Stimulated activated CD4-positive, alpha-beta T cell treated with anti-CD3 and anti-CD28 coated beads, Interleukin-1b, Interleukin-23, amount 100 ng/mL, for 1 hour (primary cell): ENCODE data around the gene PIP5KL1.

ENCODE experiments used
- DNase-seq, 2 donors: peaks; one replicate each; pipeline ENCODE4 v3.0.0-alpha.2; 2020; ENCODE audit warnings: low read depth in 2 of 2

PIP5KL1 gene

DNA sequence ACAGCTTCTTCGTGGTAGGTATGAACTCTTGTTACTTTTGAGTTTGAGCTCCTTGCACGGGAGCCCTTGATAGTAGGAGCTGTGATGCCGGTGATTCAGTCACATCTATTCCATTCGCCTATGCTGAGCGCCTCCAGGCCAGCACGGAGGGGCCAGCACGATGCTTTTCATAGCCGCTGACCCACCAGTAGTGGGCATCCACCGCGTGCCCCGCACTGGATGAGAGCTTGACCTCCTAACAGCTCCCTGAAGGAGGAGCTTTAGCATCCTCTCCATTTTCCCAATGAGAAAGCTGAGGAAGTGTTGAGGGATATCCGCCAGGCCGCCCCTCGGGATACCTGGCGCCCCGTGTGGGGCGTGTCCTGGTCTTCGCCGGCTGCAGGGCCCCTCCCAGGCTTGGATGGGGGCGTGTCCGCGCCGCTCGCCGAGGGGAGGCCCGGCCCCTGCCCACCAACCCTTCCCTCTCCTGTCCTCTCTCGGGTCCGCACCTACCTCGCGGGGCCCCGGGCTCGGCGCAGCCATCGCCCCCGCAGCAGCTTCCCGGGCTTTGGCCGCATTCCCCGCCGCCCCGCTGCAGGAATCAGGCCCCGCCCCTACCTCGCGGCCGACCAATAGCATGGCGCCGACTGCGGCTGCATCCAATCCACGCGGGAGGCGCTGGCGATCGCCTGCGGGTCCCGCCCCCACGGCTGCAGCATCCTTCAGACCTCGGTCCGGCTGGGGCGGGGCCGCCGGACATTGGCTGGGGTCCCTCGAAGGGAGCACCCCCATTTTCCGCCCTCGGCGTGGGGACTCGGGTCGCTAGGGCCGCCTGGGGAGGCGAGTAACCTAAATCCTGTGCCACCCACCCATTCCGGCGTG is at the start of gene PIP5KL1:
TSS of gene PIP5KL1 (minus strand) at position 547 of the 861 bp plus-strand sequence. CDS start at position 522, 25 bp downstream.
- DNase-seq: no peak

- DNase-seq: no peak
These were observed 49.6 kb upstream of the PIP5KL1 start for GRCh38 chr9:127980060-127980705.

DNA sequence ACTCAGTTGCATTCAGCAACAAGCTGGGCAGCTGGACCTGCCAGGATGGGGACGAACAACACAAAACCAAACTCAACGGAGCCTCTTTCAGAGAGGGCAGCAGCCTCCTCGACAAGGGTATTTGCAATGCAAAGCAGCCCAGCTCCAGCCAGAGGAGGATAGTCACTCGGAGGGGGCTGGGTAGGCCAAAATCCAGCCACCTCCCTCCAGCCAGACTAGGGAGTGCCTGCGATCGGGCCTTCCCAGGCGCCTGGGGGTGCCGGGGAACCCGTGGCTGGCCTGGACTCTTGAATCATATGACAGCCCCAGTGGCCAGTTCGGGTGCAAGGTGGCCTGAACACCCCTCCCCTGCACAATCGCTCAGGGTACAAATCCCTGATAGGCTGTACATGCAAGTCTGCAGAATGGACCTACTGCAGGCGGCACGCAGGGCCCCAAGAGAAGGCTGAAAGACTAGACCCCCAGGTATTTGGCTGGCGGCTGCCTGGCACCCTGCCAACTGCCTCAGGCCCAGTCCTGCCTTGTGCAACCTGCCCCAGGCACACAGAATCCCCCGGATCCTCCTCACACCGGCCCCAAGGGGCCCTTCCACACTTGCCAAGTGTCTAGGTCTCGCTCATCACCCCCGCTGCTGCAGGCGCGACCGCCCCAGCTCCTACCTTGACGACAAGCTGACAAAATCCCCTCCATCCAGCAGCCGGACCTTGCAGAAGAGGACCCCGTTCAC is 48.9 kb upstream of the PIP5KL1 start:
- DNase-seq: no peak

DNA sequence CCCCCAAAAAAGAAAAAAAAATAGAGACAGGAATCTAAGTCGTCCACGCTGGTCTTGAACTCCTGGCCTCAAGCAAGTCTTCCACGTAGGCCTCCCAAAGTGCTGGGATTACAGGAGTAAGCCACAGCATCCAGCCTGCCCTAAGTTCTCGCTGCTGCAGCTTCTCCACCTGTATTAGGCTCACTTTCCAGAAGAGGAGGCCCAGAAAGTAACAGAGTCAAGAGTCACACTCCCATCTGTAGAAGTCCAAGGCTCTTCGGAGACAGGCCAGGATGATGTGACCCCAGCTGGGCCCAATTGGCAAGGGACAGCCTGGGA is 48.4 kb upstream of the PIP5KL1 start:
- no peak for DNase-seq

GRCh38 chr9:127977884-127978647 is 47.5 kb upstream of the PIP5KL1 start:
- no peak for DNase-seq

DNA sequence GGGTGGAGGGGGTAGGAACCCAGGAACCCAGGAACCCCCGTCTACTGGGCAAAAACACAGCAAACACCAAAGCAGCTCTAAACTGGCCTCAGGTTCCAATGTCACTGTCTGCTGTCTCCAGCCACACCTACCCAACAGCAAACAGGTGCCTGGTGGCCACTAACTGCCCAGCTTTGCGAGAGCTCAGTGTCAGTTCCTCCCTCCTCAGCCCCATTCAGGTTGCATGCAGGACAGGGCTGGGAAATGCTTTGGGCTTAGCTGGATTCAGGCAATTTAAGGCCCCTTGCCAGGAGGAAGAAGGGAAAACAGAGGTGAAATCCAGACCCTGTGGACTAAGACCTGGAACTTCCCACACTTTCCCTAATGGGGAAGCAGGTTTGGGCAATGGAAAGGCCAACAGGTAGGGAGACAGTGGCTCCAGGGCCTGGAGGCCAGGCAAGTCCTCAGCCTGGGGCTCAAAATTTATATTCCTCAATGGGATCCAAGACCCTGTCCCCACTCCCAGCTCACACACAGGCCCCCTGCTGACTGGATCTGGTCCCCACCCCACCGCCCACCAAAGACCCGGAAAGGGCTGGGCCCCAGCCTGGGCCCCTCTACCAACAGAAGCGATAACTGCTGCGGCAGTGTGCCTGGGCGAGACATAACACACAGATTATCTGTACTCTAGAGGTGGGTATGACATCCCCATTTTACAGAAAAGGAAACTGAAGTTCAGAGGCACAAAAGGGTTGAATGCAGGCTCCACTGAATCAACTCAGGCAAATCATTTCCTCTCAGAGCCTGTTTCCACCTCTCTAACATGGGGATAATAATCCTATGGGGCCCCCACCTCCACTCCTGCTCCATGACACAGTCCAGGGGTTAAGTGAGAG is 46.7 kb upstream of the PIP5KL1 start:
- no peak for DNase-seq

DNA sequence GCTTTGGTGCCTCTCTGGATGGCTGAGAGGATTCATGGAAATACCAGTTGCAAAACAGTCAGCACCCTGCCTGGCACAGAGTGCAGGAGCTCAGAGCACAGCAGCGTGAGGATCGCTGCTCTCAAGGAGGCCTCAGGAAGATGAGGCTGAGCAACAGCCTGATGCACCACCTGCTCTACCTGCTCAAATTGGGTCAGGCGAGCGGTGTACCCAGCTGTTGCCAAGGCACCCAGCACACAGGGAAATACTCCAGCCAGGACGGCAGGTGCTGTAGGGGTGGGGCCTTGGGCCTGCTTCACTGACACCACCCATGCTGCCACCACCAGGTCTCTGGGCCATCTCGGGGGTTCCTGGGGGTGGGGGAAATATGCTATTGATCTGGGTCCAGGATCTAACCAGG is 45.9 kb upstream of the PIP5KL1 start:
- DNase-seq: no peak

- DNase-seq: no peak
These were observed 45.1 kb upstream of the PIP5KL1 start for GRCh38 chr9:127975376-127976315.

GRCh38 chr9:127974769-127975261 is 44.2 kb upstream of the PIP5KL1 start:
- DNase-seq: no peak

GRCh38 chr9:127974001-127974768 is 43.6 kb upstream of the PIP5KL1 start:
- DNase-seq: no peak

GRCh38 chr9:127973169-127974000 is 42.8 kb upstream of the PIP5KL1 start:
- no peak for DNase-seq

DNA sequence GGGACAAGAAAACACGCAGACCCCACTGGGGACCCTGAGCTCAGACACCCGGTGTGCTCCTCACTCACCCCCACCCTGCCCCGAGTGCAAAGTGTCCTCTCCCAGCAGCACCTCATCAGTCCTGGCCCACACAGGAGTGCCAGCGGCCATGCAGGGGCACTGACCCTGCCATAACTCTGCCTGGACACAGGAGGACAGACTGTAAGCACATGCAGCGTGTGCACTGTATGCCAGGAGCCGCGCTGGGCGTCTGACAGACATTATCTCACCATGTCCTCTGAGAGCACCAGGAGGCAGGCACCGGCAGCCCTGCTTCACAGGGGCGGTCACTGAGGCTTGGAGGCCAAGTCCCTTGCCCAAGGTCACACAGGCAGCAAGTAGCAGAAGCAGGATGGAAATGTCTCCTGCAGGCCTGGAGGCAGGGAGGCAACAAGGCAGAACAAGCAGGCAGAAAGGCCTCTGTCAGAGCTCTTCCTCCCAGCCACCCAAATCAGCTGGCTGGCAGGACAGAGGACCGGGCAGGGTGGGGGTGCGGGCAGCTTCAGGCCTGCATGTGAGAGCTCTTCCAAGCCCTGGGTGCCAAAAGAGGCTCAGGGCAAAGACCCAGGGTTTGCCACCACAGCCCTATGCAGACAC is 41.8 kb upstream of the PIP5KL1 start:
- DNase-seq: no peak

- no peak for DNase-seq
These were observed 41.0 kb upstream of the PIP5KL1 start for GRCh38 chr9:127971357-127972235.

GRCh38 chr9:127970401-127971313 is 40.1 kb upstream of the PIP5KL1 start:
- DNase-seq: no peak

- no peak for DNase-seq
These were observed 38.3 kb upstream of the PIP5KL1 start for GRCh38 chr9:127968700-127969383.
